HepG2 (cell line): ENCODE measurements around the gene CIB2.

ENCODE experiments used
- ARNTL ChIP-seq: sonication (generic); formaldehyde crosslinking; IDR thresholded peaks from 2 replicates; pipeline ENCODE4 v1.4.0; 2020; ENCODE audit warnings: mild to moderate bottlenecking, missing genetic modification reagents
- CTCF ChIP-seq: sonication (generic); formaldehyde crosslinking; IDR thresholded peaks from 2 replicates; pipeline ENCODE4 v1.5.0; 2020; ENCODE audit warnings: mild to moderate bottlenecking, missing genetic modification reagents, moderate library complexity
- EZH2 ChIP-seq: conservative IDR thresholded peaks from 2 replicates; pipeline ENCODE4 v1.6.1; 2012; ENCODE audit warnings: mild to moderate bottlenecking, low read depth, low read length, moderate library complexity
- GATAD2A ChIP-seq: IDR thresholded peaks from 2 replicates; pipeline ENCODE4 v1.6.1; 2016
- HNRNPUL1 ChIP-seq: fragments of 200-400 bp; formaldehyde crosslinking; IDR thresholded peaks from 2 replicates; pipeline ENCODE4 v1.6.1; 2017; ENCODE audit warnings: low read depth, mild to moderate bottlenecking, low read length, moderate library complexity
- KDM1A ChIP-seq: IDR thresholded peaks from 2 replicates; pipeline ENCODE4 v1.6.1; 2016; ENCODE audit warnings: missing compliant biosample characterization
- PLSCR1 ChIP-seq: sonication (generic); formaldehyde crosslinking; IDR thresholded peaks from 2 replicates; pipeline ENCODE4 v1.5.0; 2020; ENCODE audit warnings: missing genetic modification reagents, mild to moderate bottlenecking, borderline replicate concordance
- POLR2A ChIP-seq, 2 experiments: IDR thresholded peaks; 2 replicates each; pipeline ENCODE4 v1.6.1; 2011; ENCODE audit warnings: low read depth in 2 of 2, low read length in 2 of 2, mild to moderate bottlenecking in 1 of 2, moderate library complexity in 1 of 2; ENCODE audit not compliant: insufficient read depth in 1 of 2
- TARDBP ChIP-seq: sonication (generic); formaldehyde crosslinking; IDR thresholded peaks from 2 replicates; pipeline ENCODE4 v1.8.0; 2022; ENCODE audit warnings: mild to moderate bottlenecking, missing genetic modification reagents
- YEATS4 ChIP-seq: sonication (generic); formaldehyde crosslinking; IDR thresholded peaks from 2 replicates; pipeline ENCODE4 v1.4.0; 2020; ENCODE audit warnings: missing genetic modification reagents, borderline replicate concordance
- ZBTB4 ChIP-seq: sonication (generic); formaldehyde crosslinking; IDR thresholded peaks from 2 replicates; pipeline ENCODE4 v1.4.0; 2020; ENCODE audit warnings: missing genetic modification reagents, mild to moderate bottlenecking, borderline replicate concordance
- ZFP90 ChIP-seq: sonication (generic); formaldehyde crosslinking; IDR thresholded peaks from 2 replicates; pipeline ENCODE4 v1.8.0; 2022; ENCODE audit warnings: missing genetic modification reagents, mild to moderate bottlenecking, inconsistent platforms, borderline replicate concordance
- ZNF274 ChIP-seq: sonication (generic); formaldehyde crosslinking; IDR thresholded peaks from 2 replicates; pipeline ENCODE4 v1.5.1; 2020; ENCODE audit warnings: mild to moderate bottlenecking, missing genetic modification reagents
- ZUFSP ChIP-seq: sonication (generic); formaldehyde crosslinking; IDR thresholded peaks from 2 replicates; pipeline ENCODE4 v1.9.0; 2021; ENCODE audit warnings: missing genetic modification reagents, mild to moderate bottlenecking, borderline replicate concordance

DNA sequence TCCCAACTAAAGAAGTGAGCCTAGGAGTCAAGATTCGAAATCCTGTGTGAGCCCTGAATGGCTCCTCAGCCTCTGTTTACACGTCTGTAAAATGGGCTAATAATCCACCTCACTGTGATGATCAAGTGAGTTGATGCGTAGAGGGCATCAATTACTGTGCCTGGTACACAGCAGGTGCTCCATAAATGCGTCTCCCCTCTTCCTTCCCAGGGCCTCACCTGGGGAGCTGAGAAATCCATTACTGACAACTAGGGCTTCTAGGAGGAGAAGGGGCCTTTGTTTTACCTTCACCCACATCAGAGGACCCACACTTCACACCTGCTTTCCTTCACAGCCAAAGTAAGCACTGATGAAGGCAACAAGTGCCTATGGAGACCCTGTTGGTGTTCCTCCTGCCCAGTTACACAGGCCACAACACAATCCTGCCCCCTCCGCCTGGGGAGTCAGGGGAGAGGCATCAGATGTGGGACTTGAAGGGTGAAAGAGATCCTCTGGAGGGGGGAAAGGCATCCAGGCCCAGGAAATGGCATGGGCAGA, 1.4 kb downstream of the CIB2 start:
- TF ChIP-seq ZNF274 (CRISPR knock-in tag), result no peak
- no peak for TF ChIP-seq CTCF (CRISPR knock-in tag)
- no peak for TF ChIP-seq GATAD2A (CRISPR knock-in tag)
- TF ChIP-seq TARDBP, result no peak
- no peak for TF ChIP-seq ZFP90 (CRISPR knock-in tag)
- no peak for TF ChIP-seq EZH2
- no peak for TF ChIP-seq PLSCR1 (CRISPR knock-in tag)
- TF ChIP-seq POLR2A (IDR thresholded peaks at IDR 0.05; ENCODE audit: insufficient read depth in 1 of 2, low read depth in 2 of 2, low read length in 2 of 2), result no peak
- no peak for TF ChIP-seq YEATS4 (CRISPR knock-in tag)
- no peak for TF ChIP-seq ARNTL (CRISPR knock-in tag)
- TF ChIP-seq ZUFSP, result no peak
- TF ChIP-seq ZBTB4 (CRISPR knock-in tag), result no peak
- TF ChIP-seq KDM1A (CRISPR knock-in tag), result 0 out of 2 replicates have a peak, but pooled peaks have one; percentile 46
- TF ChIP-seq HNRNPUL1, result no peak
